SIG-M5 treated with dmso at 0.1 percent for 504 hours (cell line): Measurements from ENCODE around the gene VPS16.
"Not testable (repeated sequence)": the region's sequence is repeated elsewhere in the genome, so short reads cannot be mapped to it uniquely, and the experiment has no call there.

Experiments used
- DNase-seq: peaks from one replicate; lab custom pipeline; 2025; ENCODE audit not compliant: unreplicated experiment; lab: John Stamatoyannopoulos, UW

The VPS16 gene

GRCh38 chr20:2806351-2806701, 34.2 kb upstream of the VPS16 start:
- no peak for DNase-seq

- no peak for DNase-seq
These were observed 33.5 kb upstream of the VPS16 start for GRCh38 chr20:2807019-2807418.

GRCh38 chr20:2807929-2808328, 32.6 kb upstream of the VPS16 start:
- DNase-seq = not testable (repeated sequence)

GRCh38 chr20:2809690-2810089, 30.9 kb upstream of the VPS16 start:
- DNase-seq = no peak

GRCh38 chr20:2812189-2812588, 28.4 kb upstream of the VPS16 start:
- DNase-seq = no peak

GRCh38 chr20:2814076-2814475, 26.5 kb upstream of the VPS16 start:
- no peak for DNase-seq

- no peak for DNase-seq
These were observed 25.9 kb upstream of the VPS16 start, which contains the start of gene C20orf141 for GRCh38 chr20:2814587-2815051. C20orf141 (plus strand) TSS chr20:2814987; CDS start chr20:2815185, 198 bp downstream.

GRCh38 chr20:2815242-2815900, 25.2 kb upstream of the VPS16 start:
- no peak for DNase-seq

- DNase-seq = no peak
These were observed 24.4 kb upstream of the VPS16 start, which contains the start of gene TMEM239 for GRCh38 chr20:2816030-2816582. TMEM239 (plus strand) TSS chr20:2816364; CDS start chr20:2816555, 191 bp downstream.

GRCh38 chr20:2816583-2817340, 23.8 kb upstream of the VPS16 start:
- DNase-seq = no peak

GRCh38 chr20:2817341-2817726, 23.2 kb upstream of the VPS16 start:
- DNase-seq = no peak

- no peak for DNase-seq
These were observed 22.5 kb upstream of the VPS16 start for GRCh38 chr20:2817891-2818595.

- no peak for DNase-seq
These were observed 20.3 kb upstream of the VPS16 start for GRCh38 chr20:2820084-2820895.

- DNase-seq = no peak
These were observed 19.4 kb upstream of the VPS16 start for GRCh38 chr20:2820896-2821869.

GRCh38 chr20:2822073-2822472, 18.5 kb upstream of the VPS16 start:
- peak; percentile 36 for DNase-seq

- DNase-seq = no peak
These were observed 14.8 kb upstream of the VPS16 start for GRCh38 chr20:2825761-2826160.

- no peak for DNase-seq
These were observed 13.9 kb upstream of the VPS16 start for GRCh38 chr20:2826655-2827054.

GRCh38 chr20:2829376-2829775, 11.2 kb upstream of the VPS16 start:
- no peak for DNase-seq

GRCh38 chr20:2831206-2831605, 9.3 kb upstream of the VPS16 start:
- DNase-seq = not testable (repeated sequence)
